HG03520 (cell line): ENCODE results near the gene PTPA.

Experiments
- ATAC-seq: cut with Tn5 transposase; IDR thresholded peaks from one replicate; pipeline ENCODE4 v1.9.1; 2021; ENCODE audit warnings: mild to moderate bottlenecking, moderate library complexity; ENCODE audit not compliant: unreplicated experiment

The PTPA gene

GRCh38 chr9:129136446-129137035, 25.3 kb downstream of the PTPA start:
- no peak for ATAC-seq

- ATAC-seq: no peak
Measured at GRCh38 chr9:129137292-129138143, 26.3 kb downstream of the PTPA start.

GRCh38 chr9:129138144-129138462, 26.9 kb downstream of the PTPA start:
- no peak for ATAC-seq

- no peak for ATAC-seq
Measured at GRCh38 chr9:129138476-129139232, 27.4 kb downstream of the PTPA start.

- no peak for ATAC-seq
Measured at GRCh38 chr9:129139233-129139992, 28.2 kb downstream of the PTPA start.

- peak; percentile 72 for ATAC-seq
Measured at GRCh38 chr9:129139993-129140396, 28.8 kb downstream of the PTPA start.

GRCh38 chr9:129140397-129141065, 29.3 kb downstream of the PTPA start:
- peak; percentile 5 for ATAC-seq

- no peak for ATAC-seq
Measured at GRCh38 chr9:129141066-129142041, 30.1 kb downstream of the PTPA start.

GRCh38 chr9:129142138-129142935, 31.1 kb downstream of the PTPA start:
- no peak for ATAC-seq

GRCh38 chr9:129143031-129143927, 32.1 kb downstream of the PTPA start:
- no peak for ATAC-seq

GRCh38 chr9:129145316-129145715, 34.1 kb downstream of the PTPA start:
- no peak for ATAC-seq

- no peak for ATAC-seq
Measured at GRCh38 chr9:129145841-129146292, 34.7 kb downstream of the PTPA start.

GRCh38 chr9:129146441-129146941, 35.3 kb downstream of the PTPA start:
- ATAC-seq: no peak

GRCh38 chr9:129148463-129149204, 37.4 kb downstream of the PTPA start:
- ATAC-seq: no peak

- ATAC-seq: no peak
Measured at GRCh38 chr9:129149442-129149841, 38.2 kb downstream of the PTPA start.

- ATAC-seq: no peak
Measured at GRCh38 chr9:129150122-129150521, 38.9 kb downstream of the PTPA start.
